HCT116 (cell line): ENCODE results near the gene HJURP. TPM values are rescaled to one million over a fixed set of nuclear protein-coding genes. Genes with fewer than 3 reads are reported as not detected.

ENCODE experiments used
- ATAC-seq: fragments of 200-7000 bp; cut with Tn5 transposase; 2 replicates; pipeline ENCODE4 v1.9.1; 2020; ENCODE audit warnings: mild to moderate bottlenecking, moderate library complexity
- BruUV-seq: library from RNA; stranded (reverse); fragments of 400-500 nt; replicated peaks from 2 replicates; lab custom pipeline; 2021; lab: Mats Ljungman, UMichigan
- CTCF ChIA-PET: fragments of 300-600 bp; sonication (Branson Sonifier 250); formaldehyde crosslinking; loops from one replicate; lab custom pipeline; 2021; ENCODE audit warnings: antibody characterized with exemption; lab: Charles Lee
- POLR2A ChIA-PET: fragments of 300-600, 350-600 bp; sonication (Branson Sonifier 250); formaldehyde crosslinking; loops from one replicate; lab custom pipeline; 2021; ENCODE audit warnings: antibody characterized with exemption; lab: Charles Lee
- RAD21 ChIA-PET, 2 experiments: fragments of 300-600 bp; sonication (Branson Sonifier 250); formaldehyde crosslinking; loops; one replicate each; lab custom pipeline; 2023; ENCODE audit warnings: low total read pairs in 2 of 2; ENCODE audit not compliant: uncharacterized antibody in 2 of 2, unreplicated experiment in 2 of 2, low non-redundant PET in 1 of 2; lab: Charles Lee
- DNase-seq: peaks from one replicate; pipeline ENCODE4 v3.0.0-alpha.2; 2010; ENCODE audit warnings: low read depth, low spot score
- H2AFZ ChIP-seq: fragments of 200-600 bp; shearing (Covaris generic), sonication (generic); 2 replicates; pipeline ENCODE4 v1.6.1; 2017; ENCODE audit warnings: low read depth, mixed run types, mixed read lengths, antibody characterized with exemption, low read length; ENCODE audit not compliant: poor library complexity, severe bottlenecking
- H3K27ac ChIP-seq: 2 replicates; pipeline ENCODE4 v1.5.1; 2012; ENCODE audit warnings: low read depth, low read length
- H3K27me3 ChIP-seq: fragments of 200-600 bp; sonication (generic); 2 replicates; pipeline ENCODE4 v1.6.1; 2016; ENCODE audit warnings: mixed run types, low read length, mixed read lengths; ENCODE audit not compliant: insufficient read depth
- H3K36me3 ChIP-seq, 2 experiments: fragments of 200-500 bp in 1 of 2; fragments of 200-600 bp in 1 of 2; sonication (Bioruptor generic) in 1 of 2; sonication (generic) in 1 of 2; 2 replicates each; pipeline versions ENCODE4 v1.5.1 to v1.6.1; 2014 to 2016; ENCODE audit warnings: low read length in 2 of 2, inconsistent platforms in 1 of 2, mixed read lengths in 1 of 2, mixed run types in 1 of 2; ENCODE audit not compliant: insufficient read depth in 2 of 2, control insufficient read depth in 1 of 2
- H3K4me1 ChIP-seq, 2 experiments: fragments of 200-600 bp in 1 of 2; sonication (generic) in 1 of 2; 2 replicates each; pipeline versions ENCODE4 v1.5.1 to v1.6.1; 2012 to 2017; ENCODE audit warnings: low read length in 2 of 2, inconsistent platforms in 1 of 2, mild to moderate bottlenecking in 1 of 2, mixed read lengths in 1 of 2, mixed run types in 1 of 2, moderate library complexity in 1 of 2; ENCODE audit not compliant: insufficient read depth in 2 of 2, control insufficient read depth in 1 of 2
- H3K4me2 ChIP-seq: fragments of 200-600 bp; sonication (generic); 2 replicates; pipeline ENCODE4 v1.6.1; 2017; ENCODE audit warnings: mixed run types, low read length, mixed read lengths
- H3K4me3 ChIP-seq, 2 experiments: fragments of 200-600 bp in 1 of 2; sonication (generic) in 1 of 2; replicated peaks in 1 of 2; 2 replicates each; pipeline ENCODE4 v1.5.1; 2011 to 2016; ENCODE audit warnings: low read length in 2 of 2, control low read depth in 1 of 2, low read depth in 1 of 2, mild to moderate bottlenecking in 1 of 2, mixed read lengths in 1 of 2, mixed run types in 1 of 2
- H3K79me2 ChIP-seq: fragments of 200-600 bp; sonication (generic); 2 replicates; pipeline ENCODE4 v1.6.1; 2017; ENCODE audit warnings: mild to moderate bottlenecking, mixed run types, low read length, moderate library complexity, mixed read lengths; ENCODE audit not compliant: insufficient read depth
- H3K9ac ChIP-seq: fragments of 200-600 bp; sonication (generic); 2 replicates; pipeline ENCODE4 v1.6.1; 2016; ENCODE audit warnings: low read length, mixed read lengths
- H3K9me2 ChIP-seq: fragments of 200-600 bp; sonication (generic), shearing (Covaris generic); 2 replicates; pipeline ENCODE4 v1.6.1; 2017; ENCODE audit warnings: mixed run types, mild to moderate bottlenecking, moderate library complexity; ENCODE audit not compliant: insufficient read depth
- H3K9me3 ChIP-seq, 2 experiments: fragments of 200-500 bp in 1 of 2; fragments of 200-600 bp in 1 of 2; sonication (Bioruptor generic) in 1 of 2; sonication (generic) in 1 of 2; 2 replicates each; pipeline ENCODE4 v1.6.1; 2014 to 2017; ENCODE audit warnings: low read length in 2 of 2, mixed read lengths in 2 of 2, inconsistent platforms in 1 of 2, low read depth in 1 of 2, mild to moderate bottlenecking in 1 of 2, mixed run types in 1 of 2, moderate library complexity in 1 of 2; ENCODE audit not compliant: control insufficient read depth in 1 of 2, insufficient read depth in 1 of 2
- H4K20me1 ChIP-seq: fragments of 200-600 bp; sonication (generic), shearing (Covaris generic); 2 replicates; pipeline ENCODE4 v1.6.1; 2017; ENCODE audit warnings: mixed run types, mild to moderate bottlenecking, moderate library complexity; ENCODE audit not compliant: insufficient read depth
- ATF3 ChIP-seq: IDR thresholded peaks from 2 replicates; pipeline ENCODE4 v1.6.1; 2012
- CBX3 ChIP-seq: IDR thresholded peaks from 2 replicates; pipeline ENCODE4 v1.6.1; 2012; ENCODE audit warnings: low read depth
- CEBPB ChIP-seq: IDR thresholded peaks from 2 replicates; pipeline ENCODE4 v1.6.1; 2012; ENCODE audit warnings: low read depth
- EGR1 ChIP-seq: IDR thresholded peaks from 2 replicates; pipeline ENCODE4 v1.6.1; 2012; ENCODE audit warnings: low read depth
- ELF1 ChIP-seq: IDR thresholded peaks from 2 replicates; pipeline ENCODE4 v1.6.1; 2012; ENCODE audit warnings: low read depth, borderline replicate concordance
- EZH2 ChIP-seq: fragments of 200-600 bp; sonication (generic); IDR thresholded peaks from 2 replicates; pipeline ENCODE4 v1.6.1; 2017; ENCODE audit warnings: antibody characterized with exemption, mixed run types
- FOSL1 ChIP-seq: IDR thresholded peaks from 2 replicates; pipeline ENCODE4 v1.6.1; 2012; ENCODE audit warnings: low read depth
- MAX ChIP-seq: IDR thresholded peaks from 2 replicates; pipeline ENCODE4 v1.6.1; 2012
- POLR2AphosphoS5 ChIP-seq: IDR thresholded peaks from 2 replicates; pipeline ENCODE4 v1.6.1; 2011; ENCODE audit warnings: mild to moderate bottlenecking, low read depth, low read length, moderate library complexity
- TCF7L2 ChIP-seq: IDR thresholded peaks from 2 replicates; pipeline ENCODE4 v1.7.0; 2011; ENCODE audit warnings: borderline replicate concordance, inconsistent platforms; ENCODE audit not compliant: insufficient read depth, insufficient read length; ENCODE audit errors: extremely low read depth
- ZFX ChIP-seq: fragments of 450-650 bp; IDR thresholded peaks from 2 replicates; pipeline ENCODE4 v1.6.1; 2017
- ZNF274 ChIP-seq: fragments of 200-500 bp; sonication (Bioruptor generic); IDR thresholded peaks from 2 replicates; pipeline ENCODE4 v1.6.1; 2014; ENCODE audit warnings: mild to moderate bottlenecking, low read depth, low read length, inconsistent platforms
- intact Hi-C: fragments of 100-400 bp; cut with micrococcal nuclease; formaldehyde crosslinking; loops from 2 replicates; pipeline ENCODE4 v1.10.0; 2022
- total RNA-seq: library from RNA; stranded (reverse); gene quantifications from one replicate; pipeline ENCODE4 v1.2.1, GENCODE V29; 2021; ENCODE audit not compliant: unreplicated experiment

HJURP gene
- total RNA-seq, 1 experiment from 2014 or later: 64.1 TPM

GRCh38 chr2:233838251-233838650, 16.1 kb downstream of the HJURP start:
- BruUV-seq: no TSS peak
- Histone ChIP-seq H2AFZ (no peak overlapping the region), H3K79me2 (peaks cover 90% of the 10 kb centered on the region), H3K27ac (no peak overlapping the region), H3K9me3 (no peaks in the 10 kb centered on the region), H3K9ac (no peak overlapping the region), H3K4me3 (no peak overlapping the region), H3K9me2 (no peaks in the 10 kb centered on the region), H3K4me2 (no peak overlapping the region), H3K4me1 (no peaks in the 10 kb centered on the region), H4K20me1 (peaks cover 25% of the 10 kb centered on the region; the same call in 1 of the 2 replicates), H3K27me3 (no peaks in the 10 kb centered on the region), H3K36me3 (peaks cover 74 to 84% of the 10 kb centered on the region in 2 experiments)
- DNase-seq (no peak), ATAC-seq (no peak)
- ChIA-PET RAD21 (no interaction called here), CTCF (no interaction called here), POLR2A (no interaction called here)
- intact Hi-C loops: loop anchor here (10.0 kb wide), 1 partner anchor 353 kb away; no protein-coding TSS in a partner anchor
- TF ChIP-seq FOSL1 (no peak), ZFX (no peak), TCF7L2 (no peak), CBX3 (no peak), EGR1 (no peak), MAX (no peak), ATF3 (no peak), POLR2AphosphoS5 (no peak; the same call in 1 of the 2 replicates), CEBPB (no peak), ELF1 (no peak), EZH2 (no peak), ZNF274 (no peak)
